NCI-H1105 (cell line): ENCODE results near the gene STAP2.
A peak's percentile ranks its signal among the peaks of the same experiment; 100 is the strongest.
"Not testable (repeated sequence)": the region's sequence is repeated elsewhere in the genome, so short reads cannot be mapped to it uniquely, and the experiment has no call there.

Experiments
- DNase-seq: peaks from one replicate; lab custom pipeline; 2025; lab: John Stamatoyannopoulos, UW

STAP2 gene

DNA sequence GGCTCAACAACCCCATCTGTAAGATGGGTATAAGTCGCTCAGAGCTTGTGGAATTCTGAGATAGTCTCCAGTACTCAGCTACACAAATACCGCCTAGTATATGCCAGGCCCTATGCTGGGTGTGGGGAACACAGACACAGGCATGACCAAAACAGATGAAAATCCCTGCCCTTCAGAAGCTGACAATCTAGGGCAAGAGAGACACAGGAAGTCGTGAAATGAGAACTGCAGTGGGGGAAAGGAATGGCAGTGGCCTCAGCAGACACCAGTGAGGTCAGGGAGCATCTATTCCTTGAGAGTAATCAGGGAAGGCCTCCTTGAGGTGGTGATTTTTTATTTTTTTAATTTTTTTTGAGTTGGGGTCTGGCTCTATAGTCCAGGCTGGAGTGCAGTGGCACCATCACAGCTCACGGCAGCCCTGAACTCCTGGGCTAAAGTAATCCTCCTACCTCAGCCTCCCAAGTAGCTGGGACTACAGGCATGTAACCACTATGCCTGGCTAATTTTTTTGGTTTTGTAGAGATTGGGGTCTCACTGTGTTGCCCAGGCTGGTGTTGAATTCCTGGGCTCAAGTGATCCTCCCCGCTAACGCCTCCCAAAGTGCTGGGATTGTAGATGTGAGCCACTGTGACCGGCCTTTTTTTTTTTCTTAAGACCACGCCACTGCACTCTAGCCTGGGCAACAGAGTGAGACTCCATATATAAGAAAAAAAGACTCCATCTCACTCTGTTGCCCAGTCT lies 39.6 kb downstream of the STAP2 start:
- no peak for DNase-seq

DNA sequence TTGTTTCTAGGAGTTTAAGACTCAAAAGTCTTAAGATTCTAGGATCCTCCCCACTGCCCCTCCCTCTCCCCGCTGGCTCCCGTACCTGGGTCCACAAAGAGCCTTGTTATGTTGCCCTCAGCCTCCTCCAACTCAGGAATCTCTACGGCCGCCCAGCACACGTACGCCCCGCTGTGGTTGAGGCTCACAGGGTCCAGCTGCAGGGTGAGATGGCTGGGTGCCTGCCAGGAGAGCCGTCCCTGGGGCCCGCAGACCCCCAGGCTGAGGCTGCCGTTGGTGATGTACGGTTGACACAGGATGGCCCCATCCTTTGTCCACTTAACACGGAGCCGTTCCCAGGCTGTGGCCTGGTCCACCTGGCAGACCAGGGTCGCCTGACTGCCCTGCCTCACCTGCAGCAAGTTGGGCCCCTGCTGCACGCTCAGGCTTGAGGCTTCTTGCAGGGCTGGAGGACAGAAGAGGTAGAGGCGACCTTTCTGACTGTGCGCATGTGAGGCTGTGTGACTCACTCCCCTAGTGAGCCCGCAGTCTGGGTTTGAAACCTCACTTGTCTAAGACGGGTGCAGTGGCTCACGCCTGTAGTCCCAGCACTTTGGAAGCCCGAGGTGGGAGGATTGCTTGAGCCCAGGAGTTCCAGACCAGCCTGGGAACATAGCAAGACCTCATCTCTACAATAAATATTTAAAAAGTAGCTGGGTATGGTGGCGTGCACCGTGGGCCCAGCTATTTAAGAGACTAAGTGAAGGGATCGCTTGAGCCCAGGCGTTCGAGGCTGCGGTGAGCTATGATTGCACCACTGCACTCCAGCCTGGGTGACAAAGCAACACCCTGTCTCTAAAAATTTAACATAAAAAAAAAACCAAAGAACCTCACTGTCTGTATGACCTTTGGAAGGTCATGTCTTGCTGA lies 40.5 kb downstream of the STAP2 start:
- DNase-seq, result no peak

DNA sequence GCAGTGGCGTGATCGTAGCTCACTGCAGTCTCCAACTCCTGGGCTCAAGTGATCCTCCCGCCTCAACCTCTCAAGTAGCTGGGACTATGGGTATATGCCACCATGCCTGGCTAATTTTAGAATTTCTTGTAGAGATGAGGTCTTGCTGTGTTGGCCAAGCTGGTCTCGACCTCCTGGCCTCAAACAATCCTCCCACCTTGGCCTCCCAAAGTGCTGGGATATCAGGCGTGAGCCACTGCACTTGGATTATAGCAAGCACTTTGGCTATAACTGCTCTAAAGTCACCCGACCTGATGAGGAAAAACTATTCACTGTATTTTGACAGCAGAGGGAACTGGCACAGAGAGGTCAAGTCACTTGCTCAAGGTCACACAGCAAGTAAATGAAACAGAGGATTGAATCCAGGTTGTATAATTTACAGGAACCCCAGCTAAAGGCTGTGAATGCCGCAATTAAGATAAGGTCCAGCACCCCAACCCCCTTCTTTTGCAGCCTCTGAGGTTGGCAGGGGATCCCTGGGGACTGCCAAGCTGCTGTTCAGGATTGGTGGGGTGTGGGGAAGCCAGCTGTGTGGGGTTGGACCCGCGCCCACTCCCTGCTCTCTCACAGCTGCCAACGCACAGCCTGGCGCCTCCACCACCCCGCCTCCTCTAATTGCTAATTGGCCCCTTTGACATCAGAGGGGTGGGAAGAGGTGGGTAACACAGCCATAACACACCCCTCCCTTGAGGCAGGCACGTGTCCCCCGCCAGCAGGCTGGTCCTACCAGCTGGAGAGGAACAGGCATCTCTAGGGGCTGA lies 42.5 kb downstream of the STAP2 start:
- DNase-seq, result peak; percentile 97

DNA sequence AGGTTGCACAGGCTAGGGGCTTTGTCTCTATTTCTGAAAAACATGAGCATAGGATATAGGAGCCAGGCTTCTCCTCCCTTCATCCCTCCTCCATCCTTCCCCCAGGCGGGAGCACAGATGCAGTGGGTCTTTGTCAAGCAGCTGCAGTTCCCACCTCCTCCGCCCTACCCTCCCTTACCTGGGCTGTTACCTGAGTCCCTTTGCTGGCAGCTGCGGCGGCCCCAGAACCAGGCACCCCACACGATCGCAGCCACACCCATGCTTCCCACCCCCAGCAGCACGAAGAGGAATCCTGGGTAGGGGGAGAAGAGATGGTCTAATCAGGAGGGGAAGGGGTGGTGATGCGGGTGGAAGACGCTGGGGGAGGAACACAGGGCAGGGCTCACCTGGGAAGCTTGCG lies 44.2 kb downstream of the STAP2 start:
- DNase-seq, result no peak

DNA sequence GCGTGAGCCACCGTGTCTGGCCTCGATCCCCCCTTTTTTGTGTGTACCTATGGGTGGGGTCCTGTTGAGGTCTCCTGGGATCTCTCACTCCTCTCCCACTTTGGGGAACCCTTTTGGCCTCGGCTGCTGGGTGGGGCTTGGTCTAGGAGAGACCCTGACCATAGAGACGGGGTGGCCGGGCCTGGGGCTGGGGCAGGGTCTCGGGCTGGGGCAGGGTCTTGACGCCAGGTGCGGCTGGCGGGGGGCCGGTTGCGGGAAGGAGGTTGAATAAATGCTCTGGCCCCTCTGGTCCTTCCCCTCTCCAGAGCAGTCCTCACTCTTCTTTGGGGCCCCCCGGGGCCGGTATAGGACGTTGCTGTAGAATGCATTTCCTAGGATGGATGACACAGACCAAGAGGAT lies 46.1 kb downstream of the STAP2 start:
- no peak for DNase-seq

DNA sequence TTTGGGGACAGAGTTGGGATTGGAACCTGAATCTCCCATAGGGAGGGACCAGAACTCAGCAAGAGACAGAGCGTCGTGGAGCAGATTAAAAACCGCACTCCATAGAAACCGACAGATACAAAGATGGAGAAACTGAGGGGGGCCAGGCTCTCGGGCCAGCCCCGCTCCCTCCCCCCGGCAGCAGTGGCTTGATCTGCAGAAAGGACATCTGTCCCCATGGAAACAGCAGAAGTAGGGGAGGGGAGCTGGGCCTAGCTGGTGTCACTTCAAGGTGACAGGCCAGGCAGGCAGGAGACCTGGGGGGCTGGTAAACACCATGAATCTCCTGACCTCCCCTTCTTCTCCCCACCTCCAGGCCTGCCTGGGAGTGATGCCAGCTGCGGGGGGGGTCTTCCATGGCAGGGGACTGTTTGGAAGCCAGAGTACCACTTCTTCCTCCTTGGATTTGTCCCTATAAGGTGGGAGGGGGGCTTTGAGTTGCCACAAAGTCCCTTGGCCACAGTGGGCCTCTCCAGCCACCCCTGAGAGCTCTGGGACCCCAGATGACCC lies 47.4 kb downstream of the STAP2 start:
- DNase-seq, result no peak

DNA sequence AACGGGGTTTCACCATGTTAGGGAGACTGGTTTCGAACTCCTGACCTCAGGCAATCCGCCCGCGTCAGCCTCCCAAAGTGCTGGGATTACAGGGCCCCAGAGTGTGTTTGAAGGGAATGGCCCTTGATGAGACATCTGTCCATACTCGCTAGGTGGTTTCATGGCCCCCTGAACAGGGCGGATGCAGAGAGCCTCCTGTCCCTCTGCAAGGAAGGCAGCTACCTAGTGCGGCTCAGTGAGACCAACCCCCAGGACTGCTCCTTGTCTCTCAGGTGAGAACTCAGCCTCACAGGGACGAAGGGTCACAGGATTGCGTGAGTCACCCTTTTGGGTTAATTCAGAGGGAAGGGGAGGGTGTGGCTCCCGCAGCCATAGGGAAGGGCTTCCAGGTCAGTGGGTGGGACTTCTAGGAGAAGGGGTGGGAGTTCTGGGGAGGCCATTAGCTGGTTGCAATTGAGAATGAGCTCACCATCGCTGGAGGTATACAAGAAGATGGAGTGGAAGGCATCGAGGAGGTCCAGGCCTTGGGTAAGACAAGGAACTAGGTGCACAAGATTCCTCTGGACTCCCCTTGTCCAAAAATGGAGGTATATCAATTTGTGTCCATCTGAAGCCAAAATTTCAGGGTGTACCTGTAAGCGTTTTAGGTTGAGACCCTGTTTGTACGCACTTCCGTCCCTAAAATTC lies 50.4 kb downstream of the STAP2 start:
- DNase-seq, result no peak

DNA sequence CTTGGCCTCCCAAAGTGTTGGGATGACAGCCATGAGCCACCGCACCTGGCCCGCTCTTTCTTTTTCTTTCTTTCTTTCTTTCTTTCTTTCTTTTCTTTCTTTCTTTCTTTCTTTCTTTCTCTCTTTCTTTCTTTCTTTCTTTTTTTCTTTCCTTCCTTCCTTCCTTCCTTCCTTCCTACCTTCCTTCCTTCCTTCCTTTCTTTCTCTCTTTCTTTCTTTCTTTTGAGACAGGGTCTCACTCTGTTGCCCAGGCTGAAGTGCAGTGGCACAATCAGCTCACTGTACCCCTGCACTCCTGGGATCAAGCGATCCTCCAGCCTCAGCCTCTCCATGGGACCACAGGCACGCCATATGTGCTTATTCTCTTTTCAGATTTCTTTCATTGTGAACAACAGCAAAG lies 52.5 kb downstream of the STAP2 start:
- DNase-seq, result not testable (repeated sequence)

DNA sequence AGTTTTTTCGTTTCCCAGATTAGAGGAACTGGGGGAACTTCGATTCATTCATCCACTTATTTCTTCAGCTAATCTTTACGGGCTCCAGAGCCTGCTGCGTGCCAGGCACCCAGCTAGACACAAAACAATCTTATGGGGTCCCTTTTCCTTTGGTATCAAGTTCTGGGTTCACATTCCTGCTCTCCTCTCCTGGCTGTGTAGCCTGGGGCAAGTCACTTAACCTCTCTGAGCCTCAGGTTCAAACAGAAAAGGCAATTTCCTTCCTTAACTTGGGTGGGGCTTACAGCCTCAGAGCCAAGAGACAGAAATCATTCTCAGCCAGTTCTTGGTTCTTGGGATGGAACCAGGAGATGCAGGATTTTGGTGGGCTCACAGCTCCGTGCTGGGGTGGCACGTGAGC lies 53.7 kb downstream of the STAP2 start:
- DNase-seq, result no peak

DNA sequence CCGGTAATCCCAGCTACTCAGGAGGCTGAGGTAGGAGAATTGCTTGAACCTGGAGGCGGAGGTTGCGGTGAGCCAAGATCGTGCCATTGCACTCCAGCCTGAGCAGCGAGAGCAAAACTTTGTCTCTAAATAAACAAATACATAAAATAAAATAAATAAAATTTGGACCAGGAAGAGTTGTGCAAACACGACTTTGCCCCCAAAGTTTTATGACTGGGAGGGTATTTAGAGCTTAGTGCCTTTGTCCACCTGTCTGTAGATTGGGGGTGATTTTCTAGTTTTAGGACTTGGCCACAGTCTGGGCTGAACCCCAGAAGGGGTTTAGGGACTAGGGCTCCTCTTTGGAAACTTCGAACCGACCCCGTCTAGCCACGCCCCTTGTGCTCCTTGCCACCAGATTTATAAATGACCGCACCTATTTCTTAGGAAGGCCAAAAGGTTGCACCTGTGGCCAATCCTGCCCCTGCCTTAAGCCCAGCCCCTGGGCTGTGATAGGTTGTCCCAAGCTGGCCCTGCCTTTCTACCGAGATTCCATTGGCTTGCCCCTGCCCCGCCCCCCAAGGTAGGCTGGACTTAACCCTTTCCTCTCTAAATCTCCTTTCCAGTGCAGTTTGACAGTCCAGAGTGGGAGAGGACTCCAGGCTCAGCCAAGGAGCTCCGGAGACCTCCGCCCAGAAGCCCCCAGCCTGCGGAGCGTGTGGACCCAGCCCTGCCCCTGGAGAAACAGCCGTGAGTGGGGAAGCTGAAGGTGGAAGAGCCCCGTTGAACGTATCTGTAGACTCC lies 54.3 kb downstream of the STAP2 start:
- DNase-seq, result no peak

DNA sequence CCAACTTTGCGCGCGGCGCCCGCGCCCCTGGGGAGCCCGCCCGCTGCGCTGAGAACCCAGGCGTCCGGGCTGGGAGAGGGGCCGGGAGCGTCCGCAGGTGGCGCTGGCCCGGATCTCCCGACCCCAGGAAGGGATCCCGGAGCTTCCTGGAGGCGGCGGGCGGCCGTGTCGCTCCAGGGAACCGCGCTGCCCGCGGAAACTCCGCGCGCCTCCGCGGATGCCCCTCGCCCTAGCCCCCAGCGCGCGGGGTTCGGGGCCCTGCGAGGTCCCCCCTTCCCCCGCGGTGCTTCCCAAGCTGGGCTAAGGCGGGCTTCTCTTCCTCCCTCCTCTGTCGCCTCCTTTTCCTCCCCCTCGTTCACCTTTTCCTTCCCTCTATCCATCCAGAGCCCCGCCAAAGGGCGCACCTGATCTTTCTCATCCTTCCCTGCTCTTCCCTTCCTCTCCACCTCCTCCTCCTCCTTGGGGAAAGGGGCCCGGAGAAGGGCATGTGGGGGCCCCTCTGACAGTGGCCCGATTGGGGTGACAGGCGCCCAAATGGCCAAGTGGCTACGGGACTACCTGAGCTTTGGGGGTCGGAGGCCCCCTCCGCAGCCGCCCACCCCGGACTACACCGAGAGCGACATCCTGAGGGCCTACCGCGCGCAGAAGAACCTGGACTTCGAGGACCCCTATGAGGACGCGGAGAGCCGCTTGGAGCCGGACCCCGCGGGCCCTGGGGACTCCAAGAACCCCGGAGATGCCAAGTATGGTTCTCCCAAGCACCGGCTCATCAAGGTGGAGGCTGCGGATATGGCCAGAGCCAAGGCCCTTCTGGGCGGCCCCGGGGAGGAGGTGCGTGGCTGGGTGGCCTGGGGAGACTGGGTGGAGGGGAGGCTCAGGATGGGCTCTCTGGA lies 58.9 kb downstream of the STAP2 start:
- no peak for DNase-seq

DNA sequence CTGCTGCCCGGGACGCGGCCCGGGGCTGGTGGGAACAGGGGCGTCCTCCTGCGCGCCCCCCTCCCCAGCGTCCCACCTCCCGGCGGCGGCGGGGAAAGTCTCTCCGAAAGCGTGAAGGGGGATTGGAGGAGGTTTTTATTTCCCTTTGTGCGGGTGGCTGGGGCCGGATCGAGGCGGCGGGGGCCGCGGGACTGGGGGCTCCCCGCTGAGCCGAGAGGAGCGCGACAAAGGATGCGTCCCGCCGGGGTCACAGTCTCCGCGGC lies 59.4 kb downstream of the STAP2 start:
- no peak for DNase-seq

DNA sequence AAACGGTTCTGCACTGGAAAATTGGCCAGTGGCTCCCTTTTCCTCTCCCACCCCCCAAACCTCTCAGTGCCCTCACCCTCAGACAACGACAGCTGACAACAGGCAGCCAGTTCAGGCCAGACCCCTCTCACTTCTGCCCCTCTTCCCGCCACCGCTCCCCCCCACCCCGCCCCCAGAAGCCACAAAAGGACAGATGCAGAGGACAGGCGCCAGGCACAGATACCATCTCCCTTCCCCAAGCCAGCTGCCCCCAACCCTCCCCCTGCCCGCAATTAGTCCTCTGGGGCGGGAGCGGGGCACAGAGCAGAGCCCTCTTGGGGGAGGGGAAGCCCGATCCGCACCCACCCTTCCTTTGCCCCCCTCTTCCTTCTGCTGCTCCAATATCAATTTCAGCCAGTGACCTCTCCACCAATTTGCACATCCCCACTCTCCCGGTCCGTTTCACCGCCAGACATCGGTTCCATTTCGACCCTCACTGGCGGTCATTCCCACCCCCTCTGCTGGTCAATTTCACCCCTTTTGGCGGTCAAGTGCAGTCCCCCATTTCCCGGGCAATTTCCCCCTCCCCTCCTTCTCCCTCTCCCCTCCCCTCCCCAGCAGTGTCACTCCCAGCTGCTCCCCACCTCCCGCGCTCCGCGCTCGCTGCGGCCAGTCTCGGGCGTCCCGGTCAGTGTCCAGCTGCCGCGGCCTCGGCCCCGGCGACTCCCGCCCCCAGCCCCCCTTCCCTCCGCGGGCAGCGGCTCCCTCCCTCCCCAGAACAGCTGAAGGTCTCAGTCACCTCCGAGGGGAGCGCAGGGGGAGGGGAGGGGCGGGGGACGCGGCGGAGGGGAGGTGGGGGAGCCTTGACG lies 60.0 kb downstream of the STAP2 start, which contains the start of gene SHD:
Gene SHD, plus strand, starts transcription at position 848 of the 848 bp plus-strand sequence. CDS start 798 bp downstream, outside the sequence.
- DNase-seq, result peak; percentile 65

DNA sequence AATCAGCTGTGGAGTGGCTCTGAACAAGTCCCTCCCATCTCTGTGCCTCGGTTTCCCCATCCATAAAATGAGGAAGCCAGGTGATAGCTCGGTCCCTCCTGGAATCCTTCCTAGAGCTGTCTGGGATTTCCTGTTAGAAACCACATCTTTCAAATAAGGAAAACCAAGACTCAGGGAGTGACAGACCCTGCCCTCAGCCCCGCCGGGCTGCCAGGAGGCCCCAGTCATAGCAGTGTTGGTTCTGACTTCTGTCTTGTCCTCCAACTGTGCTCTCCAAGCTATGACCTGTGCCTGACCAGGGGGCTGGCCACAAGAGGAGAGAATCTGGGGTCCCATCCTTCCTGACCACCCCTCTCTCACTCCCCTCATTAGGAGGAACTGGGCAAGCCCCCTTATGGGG lies 60.6 kb downstream of the STAP2 start:
- no peak for DNase-seq

DNA sequence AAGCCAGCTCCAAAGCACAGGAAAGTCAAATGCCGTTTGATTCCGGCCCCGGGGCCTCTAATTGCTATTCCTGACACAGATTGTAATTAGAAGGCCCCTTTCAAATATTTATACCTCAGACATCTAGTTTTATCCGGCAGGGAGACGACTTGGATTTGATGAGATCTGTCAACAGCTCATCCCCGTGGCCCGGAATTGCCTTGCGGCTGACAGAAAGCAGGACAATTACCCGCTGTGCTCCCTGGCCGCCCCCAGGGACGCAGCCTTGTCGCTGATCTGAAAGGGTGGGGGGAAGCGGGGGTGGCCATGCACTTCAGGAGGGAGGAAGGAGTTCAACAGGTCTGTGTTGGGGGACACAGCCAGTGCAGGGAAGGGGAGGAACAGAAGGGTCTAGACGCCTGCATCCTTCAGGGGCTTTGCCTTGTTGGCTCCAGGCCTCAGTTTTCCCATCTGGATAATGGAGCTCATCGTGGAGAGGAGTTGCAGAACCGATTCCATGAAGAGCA lies 61.4 kb downstream of the STAP2 start:
- DNase-seq, result no peak

DNA sequence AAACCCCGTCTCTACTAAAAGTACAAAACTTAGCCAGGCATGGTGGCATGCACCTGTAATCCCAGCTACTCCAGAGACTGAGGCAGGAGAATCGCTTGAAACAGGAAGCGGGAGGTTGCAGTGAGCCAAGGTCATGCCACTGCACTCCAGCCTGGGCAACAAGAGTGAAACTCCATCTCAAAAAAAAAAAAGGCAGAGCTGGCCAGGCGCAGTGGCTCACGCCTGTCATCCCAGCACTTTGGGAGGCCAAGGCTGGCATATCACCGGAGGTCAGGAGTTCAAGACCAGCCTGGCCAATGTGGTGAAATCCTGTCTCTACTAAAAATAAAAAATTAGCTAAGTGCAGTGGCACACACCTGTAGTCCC lies 64.3 kb downstream of the STAP2 start:
- not testable (repeated sequence) for DNase-seq
